Hypothalamus (tissue), 51 donors: ENCODE data around the gene YEATS4.

Experiments used
- DNase-seq, 51 donors: peaks; one replicate each; lab custom pipeline; 2025; lab: John Stamatoyannopoulos, UW

The YEATS4 gene

DNA sequence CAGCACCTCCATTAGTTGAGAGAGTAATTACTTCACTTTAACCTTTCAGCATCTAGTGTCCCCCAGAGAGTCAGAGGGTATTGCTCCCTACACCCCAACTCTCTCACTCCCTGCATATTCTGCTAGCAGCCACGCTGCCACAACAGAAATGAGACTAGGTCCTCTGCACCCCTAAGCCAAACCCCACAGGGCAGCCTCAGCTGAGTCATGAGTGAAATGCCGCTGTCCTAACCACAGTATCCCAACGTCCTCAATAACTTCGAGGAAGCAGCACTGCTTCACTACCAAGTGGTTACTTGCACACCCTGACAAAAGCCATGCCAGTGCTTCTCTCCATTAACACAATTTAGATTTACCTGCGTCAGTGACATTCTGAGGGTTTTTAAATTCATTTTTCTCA, 18.2 kb upstream of the YEATS4 start:
- no peak for DNase-seq

DNA sequence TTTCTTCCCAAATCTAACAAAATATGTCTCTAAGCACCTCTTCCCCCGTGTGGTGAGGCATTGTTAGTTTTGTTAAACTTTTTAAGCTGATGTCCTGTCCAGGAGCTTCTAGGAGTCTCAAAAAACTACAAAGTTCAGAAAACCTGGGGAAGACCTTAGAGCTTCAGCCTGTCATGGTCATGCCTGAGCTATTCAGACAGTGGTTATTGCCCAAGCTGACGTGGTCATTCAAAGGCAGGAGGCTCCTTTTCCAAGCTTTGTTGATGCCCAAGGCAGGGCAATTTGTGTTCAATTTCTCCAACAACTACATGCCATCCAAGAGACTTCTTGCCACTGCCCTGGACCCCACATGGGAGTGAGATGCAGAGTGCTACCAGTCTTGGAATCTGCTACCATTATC, 17.1 kb upstream of the YEATS4 start:
- DNase-seq = no peak

DNA sequence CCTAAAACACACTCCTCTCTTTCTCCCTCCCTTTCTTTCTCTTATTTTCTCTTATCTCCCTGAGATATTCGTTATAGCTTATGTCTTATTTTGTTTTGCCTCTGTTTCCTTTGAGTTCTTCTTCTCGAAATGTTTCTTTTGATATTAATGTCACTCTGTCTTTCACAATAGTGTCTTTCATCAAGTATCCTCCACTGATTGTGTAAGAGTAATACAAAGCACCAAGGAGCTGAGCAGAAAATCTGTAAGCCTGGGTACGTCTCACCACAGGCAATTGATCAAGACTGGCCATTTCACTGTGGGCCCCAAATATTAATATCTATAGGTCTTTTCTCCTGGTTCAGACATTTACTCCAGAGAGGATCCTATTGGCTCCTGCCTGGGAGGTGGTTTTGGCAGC, 16.2 kb upstream of the YEATS4 start:
- DNase-seq = no peak

DNA sequence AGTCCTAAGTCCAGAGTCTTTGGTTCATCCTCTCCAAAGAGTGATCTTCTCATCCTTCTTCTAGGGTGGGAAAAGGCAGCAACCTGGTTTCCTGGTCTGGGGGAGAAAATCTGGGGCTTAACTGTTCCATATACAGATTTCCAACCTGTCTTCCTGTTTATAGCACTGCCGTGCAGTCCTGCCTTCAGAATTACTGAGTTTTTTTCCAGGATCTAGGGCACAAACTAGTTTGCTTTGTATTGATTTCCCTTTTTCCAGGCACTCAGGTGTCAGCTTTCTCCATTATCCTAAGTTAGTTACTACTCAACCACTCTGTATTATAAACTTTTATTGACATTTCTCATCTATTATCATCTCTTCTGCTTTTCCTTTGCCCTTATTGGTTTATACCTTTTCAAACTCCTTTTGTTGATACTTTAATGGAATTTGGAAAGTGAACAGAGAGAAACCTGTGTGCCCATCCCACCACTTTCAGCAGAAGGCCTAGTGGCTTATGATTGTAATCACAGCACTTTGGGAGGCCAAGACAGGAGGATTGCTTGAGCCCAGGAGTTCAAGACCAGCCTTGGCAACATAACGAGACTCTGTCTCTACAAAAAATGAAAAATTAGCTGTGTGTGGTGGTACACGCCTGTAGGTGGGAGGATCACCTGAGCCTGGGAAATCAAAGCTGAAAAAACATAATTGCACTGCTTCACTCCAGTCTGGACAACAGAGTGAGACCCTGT, 15.5 kb upstream of the YEATS4 start:
- DNase-seq = no peak

DNA sequence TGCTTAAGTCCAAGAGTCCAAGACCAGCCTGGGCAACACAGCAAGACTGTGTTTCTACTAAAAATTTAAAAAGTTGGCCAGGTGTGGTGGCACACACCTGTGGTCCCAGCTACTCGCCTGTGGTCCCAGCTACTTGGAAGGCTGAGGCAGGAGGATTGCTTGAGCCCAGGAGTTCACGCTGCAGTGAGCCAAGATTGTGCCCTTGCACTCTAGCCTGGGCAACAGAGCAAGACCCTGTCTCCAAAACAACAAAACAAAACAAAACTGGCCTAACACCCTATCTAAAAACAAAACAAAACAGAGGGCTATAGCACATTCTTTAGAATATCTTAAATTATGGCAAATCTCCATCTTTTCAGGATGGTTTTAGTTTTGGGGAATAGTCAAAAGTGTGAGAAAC, 14.5 kb upstream of the YEATS4 start:
- DNase-seq = no peak

DNA sequence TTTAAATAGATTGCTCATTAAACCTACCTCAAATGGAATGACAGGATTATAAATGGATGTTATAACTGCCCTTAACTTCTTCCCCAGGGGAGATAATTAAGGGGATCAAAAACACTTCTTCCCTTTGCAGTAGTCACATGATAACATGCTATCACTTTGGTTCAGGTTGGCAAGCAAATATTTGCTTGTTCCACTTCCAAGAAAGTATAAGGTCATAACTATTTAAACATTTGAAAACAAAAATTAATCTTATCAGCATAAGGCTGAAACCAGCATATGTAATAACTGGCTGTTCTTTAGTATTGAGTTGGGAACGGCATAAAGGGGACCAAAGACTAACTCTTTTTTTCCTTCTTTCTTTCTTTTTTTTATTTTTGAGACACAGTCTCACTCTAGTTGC, 13.8 kb upstream of the YEATS4 start:
- no peak for DNase-seq

DNA sequence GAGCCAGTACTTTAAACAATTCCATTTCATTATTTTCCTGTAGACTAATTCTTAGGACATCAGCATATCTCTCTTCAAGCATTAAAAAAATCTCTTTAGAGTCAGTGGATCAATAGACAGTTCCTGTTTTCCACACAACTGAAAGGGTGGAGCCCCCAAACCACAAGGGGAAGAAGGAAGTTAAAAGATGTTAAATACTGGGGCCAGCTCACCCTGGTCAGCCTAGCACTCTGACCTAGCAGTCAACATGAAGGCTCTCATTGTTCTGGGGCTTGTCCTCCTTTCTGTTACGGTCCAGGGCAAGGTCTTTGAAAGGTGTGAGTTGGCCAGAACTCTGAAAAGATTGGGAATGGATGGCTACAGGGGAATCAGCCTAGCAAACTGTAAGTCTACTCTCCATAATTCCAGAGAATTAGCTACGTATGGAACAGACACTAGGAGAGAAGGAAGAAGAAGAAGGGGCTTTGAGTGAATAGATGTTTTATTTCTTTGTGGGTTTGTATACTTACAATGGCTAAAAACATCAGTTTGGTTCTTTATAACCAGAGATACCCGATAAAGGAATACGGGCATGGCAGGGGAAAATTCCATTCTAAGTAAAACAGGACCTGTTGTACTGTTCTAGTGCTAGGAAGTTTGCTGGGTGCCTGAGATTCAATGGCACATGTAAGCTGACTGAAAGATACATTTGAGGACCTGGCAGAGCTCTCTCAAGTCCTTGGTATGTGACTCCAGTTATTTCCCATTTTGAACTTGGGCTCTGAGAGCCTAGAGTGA, 11.2 kb upstream of the YEATS4 start, which contains the start of gene LYZ:
Gene LYZ, plus strand, starts transcription at position 220 of the 777 bp plus-strand sequence. Its CDS starts 28 bp downstream, at position 248.
- DNase-seq = no peak

DNA sequence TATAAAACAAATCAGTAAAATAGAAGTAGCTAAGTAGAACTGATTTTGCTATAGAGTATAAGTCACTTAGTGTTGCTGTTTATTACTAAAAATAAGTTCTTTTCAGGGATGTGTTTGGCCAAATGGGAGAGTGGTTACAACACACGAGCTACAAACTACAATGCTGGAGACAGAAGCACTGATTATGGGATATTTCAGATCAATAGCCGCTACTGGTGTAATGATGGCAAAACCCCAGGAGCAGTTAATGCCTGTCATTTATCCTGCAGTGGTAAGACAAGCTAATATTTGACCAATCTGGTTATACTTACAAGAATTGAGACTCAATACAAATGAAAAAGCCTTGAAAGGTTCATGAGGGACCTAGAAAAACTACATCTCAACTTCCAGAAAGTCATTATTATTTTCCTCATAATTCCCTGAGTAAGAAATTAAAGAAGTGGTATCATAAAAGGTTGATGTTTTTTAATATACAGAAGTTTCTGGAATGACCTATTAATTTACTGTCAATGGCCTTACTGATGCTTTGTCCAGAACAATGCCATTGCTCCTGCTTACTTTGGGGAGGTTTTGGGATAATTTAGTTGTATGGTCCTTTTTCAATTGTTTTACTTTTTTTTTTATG, 9.4 kb upstream of the YEATS4 start:
- no peak for DNase-seq

DNA sequence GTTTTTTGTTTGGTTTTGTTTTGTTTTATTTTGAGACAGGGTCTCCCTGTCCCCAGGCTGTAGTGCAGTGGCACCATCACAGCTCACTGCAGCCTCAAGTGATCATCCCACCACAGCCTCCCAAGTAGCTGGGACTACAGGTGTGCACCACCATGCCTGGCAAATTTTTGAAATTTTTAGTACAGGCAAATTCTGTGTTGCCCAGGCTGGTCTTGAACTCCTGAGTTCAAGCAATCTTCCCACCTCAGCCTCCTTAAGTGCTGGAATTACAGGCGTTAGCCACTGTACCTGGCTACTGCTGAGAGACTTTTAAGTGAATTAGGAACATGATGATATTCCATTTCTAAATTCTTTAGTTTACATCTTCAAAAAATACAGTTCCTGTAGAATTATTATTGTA, 8.8 kb upstream of the YEATS4 start:
- DNase-seq = no peak

DNA sequence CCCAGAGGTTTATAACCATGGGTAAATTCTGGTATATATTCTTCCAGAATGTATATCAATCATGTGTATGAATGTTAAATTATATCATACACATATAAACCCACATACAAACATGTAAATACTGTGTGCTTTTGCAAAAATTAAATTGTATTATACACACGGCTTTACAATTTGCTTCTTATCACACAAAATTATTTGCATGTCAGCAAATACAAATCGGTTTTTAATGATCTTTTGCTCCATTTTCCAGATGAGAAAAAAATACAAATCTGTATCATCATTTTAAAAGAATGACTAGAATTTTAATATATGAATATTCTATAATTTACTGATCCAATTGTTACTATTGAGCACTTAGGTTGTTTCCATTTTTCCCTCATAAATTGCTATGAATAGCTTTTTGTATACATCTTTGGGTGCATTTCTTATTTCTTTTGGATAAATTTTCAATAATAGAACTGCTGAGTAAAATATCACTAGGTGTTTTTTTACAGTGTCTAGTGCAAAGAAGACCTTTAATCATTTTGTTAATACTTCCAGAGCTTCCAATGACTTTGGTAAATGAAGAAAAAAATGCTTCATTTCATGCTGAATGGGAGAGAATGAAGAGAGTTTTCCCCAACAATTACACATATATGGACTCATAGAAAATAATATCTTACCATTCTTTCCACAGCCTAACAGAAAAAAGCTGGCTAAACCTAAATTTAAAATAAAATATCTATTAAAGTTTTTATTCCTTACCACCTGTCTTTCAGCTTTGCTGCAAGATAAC, 7.9 kb upstream of the YEATS4 start:
- DNase-seq = no peak

DNA sequence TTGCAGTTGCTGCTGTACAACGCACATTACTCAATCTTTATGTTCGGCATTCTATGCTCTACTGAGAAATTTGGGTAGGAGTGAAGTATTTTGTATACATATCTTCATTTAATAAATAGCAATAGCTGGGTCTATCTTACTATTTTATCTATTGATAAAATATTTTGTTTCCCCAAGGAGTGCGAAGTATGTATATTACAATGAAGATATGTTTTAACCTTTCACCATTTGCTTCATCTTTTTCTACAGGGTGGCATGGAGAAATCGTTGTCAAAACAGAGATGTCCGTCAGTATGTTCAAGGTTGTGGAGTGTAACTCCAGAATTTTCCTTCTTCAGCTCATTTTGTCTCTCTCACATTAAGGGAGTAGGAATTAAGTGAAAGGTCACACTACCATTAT, 6.6 kb upstream of the YEATS4 start:
- no peak for DNase-seq

DNA sequence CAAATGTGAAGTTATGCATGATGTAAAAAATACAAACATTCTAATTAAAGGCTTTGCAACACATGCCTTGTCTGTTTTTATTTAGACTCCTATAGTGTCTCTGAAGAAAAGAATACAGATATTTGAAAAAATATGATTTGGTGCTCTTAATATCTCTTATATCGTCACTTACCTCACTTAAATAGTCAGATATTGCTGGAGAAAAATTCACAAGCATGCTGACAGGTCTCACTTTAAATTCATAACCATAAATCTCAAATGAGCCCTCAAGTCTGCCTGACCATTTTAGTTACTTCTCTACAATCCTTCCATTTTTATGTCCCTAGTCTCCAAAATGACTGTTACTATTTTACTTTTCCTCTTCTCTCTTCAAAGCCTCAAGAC, 5.4 kb upstream of the YEATS4 start:
- no peak for DNase-seq

DNA sequence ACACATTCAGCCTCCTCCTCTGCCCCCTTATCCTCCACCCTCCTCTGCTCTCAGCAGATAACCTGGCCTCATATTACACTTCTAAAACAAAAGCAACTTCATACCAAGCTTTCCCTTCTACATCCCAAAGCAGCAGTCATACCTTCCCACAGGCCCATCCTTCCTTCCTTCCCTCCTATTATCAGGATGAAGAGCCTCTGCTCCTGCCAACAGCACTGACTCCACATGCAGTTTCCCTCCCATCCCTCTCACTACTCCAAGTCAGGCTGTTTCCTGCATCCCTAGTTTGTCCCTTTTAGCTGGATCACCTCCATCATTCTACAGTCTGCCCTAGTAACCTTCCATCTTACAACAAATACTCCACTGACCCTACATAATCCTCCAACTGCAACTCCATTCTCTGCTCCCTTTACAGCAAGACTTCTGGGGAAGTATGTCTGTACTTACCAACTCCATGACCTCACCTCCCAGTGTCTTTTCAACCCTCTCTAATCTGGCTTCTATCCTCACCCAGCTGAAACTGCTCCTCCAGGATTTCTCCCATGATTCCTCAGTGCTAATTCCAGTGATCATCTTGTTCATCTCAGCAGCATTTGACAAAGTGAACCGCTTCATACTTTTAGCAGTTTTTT, 4.9 kb upstream of the YEATS4 start:
- no peak for DNase-seq

DNA sequence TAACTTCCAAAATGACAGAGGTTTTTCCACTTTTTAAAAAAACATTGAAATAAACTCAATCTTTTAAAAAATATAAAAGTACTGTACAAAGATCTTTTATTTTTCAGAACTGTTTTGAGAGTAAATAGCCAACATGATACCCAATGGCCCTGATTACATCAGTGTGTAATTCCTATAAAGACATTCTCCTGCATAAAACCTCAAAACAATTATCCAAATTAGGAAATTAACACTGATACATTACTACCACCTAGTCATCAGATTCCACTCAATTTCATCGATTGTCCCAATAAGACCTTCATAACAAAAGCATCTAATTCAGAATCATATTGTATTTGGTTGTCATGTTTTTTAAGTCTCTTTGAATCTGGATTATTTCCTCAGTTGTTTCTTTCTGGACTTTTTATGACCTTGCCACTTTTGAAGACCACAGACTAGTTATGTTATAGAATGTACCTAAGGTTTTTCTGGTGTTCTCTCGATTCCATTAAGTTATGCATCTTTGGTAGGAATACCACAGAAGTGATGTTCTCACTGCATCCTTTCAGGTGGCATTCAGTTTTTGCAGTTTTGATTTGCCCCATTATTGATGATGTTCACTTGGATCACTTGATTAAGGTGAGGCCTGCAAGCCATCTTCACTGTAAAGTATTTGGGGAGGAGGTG, 4.0 kb upstream of the YEATS4 start:
- no peak for DNase-seq

DNA sequence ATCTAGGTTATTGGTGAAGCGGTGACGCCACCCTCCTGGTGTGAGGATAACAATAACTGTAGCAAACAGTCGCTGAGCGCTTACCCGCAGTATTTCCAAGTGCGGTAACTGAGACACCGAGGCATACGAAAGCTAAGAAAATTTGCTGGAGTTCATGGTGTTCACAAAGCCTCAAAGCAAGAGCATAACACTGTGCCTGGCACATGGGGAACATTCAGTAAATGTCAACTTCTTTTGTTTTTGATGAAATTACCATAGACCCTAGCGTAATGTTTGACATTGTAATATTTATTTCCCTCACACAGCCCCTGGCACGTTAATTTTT, 767 bp downstream of the YEATS4 start:
- no peak for DNase-seq

DNA sequence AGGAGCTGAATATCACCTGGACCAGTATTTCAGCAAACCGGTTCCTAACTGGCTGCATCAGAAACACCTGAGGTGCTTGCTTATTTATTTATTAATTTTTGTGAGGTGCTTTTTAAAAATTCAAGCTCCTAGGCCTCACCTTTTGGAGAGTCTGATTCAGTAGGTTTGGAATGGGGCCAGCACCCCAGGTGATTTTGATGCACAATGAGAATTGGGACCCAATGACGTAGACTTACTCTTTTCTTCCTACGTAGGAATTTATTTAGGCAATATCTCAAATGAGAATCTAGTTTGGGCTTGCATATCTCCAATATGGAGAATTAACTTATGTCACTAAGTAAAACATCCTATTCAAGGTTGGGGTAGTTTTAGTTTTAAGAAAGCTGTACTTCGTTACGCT, 7.3 kb downstream of the YEATS4 start:
- DNase-seq = no peak

DNA sequence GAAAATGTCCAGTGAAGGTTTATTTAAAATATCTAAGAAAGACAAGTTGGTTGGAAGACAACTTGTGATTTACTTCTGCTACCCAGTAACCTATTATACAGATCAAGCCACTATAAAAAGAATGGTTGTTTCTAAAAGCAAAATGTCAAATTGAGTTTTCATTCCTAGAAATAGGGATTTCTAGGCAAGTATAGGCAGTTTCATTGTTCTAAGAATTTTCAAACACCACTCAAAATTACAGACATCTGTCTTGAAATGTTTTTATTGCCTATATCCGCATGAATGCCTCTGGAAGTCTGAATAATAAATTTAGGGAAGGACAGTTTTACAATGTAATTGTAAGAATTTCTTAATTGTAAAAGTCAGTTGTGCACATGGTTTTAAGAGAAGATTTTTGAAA, 8.6 kb downstream of the YEATS4 start:
- no peak for DNase-seq

DNA sequence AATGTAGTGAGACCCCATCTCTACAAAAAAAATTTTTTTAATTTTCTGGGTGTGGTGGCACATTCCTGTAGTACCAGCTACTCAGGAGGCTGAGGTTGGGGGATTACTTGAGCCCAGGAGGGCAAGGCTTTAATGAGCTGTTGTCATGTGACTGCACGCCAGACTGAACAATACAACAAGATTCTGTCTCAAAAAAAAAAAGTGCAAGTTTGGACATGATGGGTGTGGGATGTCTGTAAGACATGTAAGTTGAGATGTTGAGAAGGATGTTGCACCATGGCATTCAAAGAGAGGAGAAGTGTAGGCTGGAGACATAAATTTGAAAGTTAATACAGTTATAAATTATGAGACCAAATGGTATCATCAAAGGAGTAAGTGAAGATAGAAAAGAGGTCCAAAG, 23.5 kb downstream of the YEATS4 start:
- no peak for DNase-seq

DNA sequence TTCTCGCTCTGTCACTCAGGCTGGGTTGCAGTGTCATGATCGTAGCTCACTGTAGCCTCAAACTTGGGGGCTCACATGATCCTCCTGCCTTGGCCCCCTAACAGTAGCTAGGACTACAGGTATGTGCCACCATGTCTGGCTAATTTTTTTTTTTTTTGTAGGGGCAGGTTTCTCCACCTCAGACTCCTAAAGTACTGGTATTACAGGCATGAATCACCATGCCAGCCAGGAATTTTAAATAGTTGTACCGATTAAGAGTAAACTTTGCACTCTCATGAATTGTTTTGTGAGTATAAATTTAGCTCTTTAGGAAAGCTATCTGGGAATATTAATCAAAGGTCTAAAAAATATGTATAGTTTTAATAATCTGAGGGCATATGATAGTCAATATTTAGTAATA, 25.5 kb downstream of the YEATS4 start:
- DNase-seq = no peak

DNA sequence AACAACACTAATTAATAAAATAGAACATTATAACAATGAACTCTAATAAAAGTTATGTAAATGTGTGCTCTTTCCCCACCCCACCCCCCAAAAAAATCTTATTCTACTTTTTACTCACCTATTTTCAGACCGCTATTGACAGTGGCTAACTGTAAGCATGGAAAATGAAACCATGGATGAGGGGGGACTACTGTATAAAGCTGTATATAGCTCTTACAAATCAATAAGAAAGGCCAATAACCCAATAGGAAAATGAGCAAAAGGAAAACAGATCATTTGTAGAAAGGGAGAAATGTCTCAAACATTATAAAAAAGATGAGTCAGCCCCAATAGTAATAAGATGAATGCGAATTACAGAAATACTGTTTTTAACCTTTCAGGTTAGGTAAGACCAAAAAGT, 27.4 kb downstream of the YEATS4 start:
- DNase-seq = no peak
